RKO (cell line): ENCODE data around the gene EXOSC5.
"Not testable (repeated sequence)": the region's sequence is repeated elsewhere in the genome, so short reads cannot be mapped to it uniquely, and the experiment has no call there.

Experiments
- DNase-seq: peaks from one replicate; pipeline ENCODE4 v3.0.0-alpha.2; 2016; ENCODE audit warnings: low spot score

Gene EXOSC5

GRCh38 chr19:41405776-41406175 is 8.6 kb upstream of the EXOSC5 start:
- no peak for DNase-seq

- no peak for DNase-seq
These were observed 6.2 kb upstream of the EXOSC5 start for GRCh38 chr19:41403181-41403970.

- no peak for DNase-seq
These were observed 4.9 kb upstream of the EXOSC5 start for GRCh38 chr19:41402010-41402409.

DNA sequence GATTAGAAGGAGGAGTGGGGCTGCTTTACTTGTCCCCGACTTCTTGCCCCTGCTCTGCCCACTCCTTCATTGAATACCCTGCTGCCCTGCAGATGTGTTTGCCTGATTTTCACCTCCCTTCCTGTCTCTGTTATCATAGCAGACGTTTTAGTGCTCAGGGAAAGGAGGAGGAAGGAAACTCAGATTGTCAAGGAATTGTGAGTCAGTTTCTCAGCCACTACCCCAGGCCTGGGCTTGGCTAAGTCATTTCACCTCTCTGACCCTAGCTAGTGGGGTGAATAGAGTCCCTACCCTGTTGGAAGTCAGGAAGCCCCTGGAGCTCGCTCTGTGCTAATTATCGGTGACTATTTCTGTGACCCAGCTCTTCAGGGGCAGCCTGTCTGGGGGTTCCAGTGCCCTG is 4.3 kb upstream of the EXOSC5 start:
- DNase-seq, result no peak

DNA sequence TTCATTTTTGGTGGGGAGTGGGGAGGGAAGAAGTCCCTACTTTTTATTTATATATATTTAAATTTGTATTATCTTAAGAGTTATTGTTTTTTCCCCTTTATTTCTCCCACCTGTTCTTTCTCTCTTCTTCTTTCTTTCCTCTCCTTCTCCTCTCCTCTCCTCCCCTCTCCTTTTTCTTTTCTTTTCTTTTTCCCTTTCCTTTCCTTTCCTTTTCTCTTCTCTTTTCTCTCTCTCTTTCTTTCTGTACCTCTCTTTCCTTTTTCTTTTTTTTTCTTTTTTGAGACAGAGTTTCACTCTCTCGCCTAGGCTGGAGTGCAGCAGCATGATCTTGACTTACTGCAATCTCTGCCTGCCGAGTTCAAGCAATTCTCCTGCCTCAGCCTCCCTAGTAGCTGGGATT is 2.4 kb upstream of the EXOSC5 start:
- no peak for DNase-seq

- DNase-seq, result no peak
These were observed 1.9 kb upstream of the EXOSC5 start for GRCh38 chr19:41399091-41399490.

- no peak for DNase-seq
These were observed 1.4 kb upstream of the EXOSC5 start for GRCh38 chr19:41398598-41398997.

DNA sequence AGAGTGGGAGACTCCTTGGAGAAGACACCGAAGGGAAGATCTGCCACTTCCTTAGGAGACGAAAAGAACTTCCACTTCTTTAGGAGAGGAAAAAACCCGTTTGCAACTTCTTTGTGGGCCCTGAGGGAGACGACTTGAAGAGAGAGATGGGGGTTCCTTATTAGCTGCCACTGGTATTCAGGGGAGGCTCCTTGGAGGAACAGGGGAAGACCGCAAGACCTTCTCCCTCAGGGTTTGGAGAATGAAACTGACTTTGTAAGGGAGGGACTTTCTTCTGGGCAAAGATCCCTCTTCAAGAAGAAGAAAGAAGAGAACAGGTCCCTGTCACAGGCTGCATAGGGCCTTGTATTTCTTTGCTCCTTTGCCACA is 875 bp upstream of the EXOSC5 start:
- peak; percentile 18 for DNase-seq

- no peak for DNase-seq
These were observed 1.8 kb downstream of the EXOSC5 start for GRCh38 chr19:41395355-41395754.

DNA sequence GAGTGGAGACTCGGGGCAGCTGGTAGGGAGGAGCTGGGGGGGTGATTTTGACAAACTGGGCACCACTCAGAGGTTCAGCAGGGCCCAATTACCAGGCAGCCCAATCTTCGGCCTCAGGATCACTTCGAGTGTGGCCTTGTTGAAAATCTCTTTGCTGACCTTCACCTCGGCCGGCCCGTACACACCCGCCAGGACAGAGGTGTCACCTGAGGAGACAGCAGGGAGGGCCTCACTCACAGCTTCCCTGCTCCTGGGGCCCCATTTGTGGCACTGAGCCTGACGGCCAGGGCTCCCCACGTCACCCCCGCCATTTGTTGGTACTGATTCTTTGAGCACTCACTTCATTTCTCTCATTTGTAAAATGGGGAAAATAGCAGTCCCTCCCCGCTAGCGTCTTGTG is 4.4 kb downstream of the EXOSC5 start:
- no peak for DNase-seq

DNA sequence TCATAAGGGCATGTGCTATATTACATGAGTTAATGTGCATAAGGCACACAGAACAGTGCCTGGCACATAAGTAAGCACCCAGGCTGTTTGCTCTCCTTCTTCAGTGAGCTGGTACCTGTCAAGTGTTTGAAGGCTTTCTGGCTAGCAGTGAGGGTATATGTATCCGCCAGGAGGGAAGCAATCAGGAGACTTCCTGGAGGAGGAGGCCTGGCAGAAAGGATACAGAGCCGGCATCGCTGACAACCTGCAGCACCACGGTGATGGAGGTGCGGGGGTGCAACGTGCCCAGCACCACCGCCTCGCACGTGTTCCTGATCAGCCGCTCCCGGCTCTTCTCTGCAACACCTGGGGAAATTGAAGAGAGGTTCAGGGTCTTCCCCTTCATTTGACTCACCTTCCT is 5.5 kb downstream of the EXOSC5 start:
- DNase-seq, result no peak

- DNase-seq, result no peak
These were observed 10.7 kb downstream of the EXOSC5 start for GRCh38 chr19:41386442-41386841.

DNA sequence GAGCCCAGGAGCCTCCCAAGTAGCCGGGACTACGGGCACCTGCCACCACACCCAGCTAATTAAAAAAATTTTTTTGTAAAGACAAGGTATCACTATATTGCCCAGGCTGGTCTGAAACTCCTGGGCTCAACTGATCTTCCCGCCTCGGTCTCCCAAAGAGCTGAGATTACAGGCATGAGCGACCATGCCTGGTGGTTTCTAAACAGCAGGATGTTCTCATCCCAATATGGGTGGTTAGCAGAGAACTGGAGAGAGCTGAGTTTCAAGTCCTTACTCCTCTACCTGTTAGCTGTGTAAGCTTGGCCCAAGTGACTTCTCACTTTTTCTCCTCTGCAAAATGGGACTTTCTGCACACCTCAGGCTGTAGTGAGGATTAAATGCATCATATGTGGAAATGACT is 12.8 kb downstream of the EXOSC5 start:
- DNase-seq, result no peak

GRCh38 chr19:41381536-41381935 is 15.6 kb downstream of the EXOSC5 start:
- not testable (repeated sequence) for DNase-seq

DNA sequence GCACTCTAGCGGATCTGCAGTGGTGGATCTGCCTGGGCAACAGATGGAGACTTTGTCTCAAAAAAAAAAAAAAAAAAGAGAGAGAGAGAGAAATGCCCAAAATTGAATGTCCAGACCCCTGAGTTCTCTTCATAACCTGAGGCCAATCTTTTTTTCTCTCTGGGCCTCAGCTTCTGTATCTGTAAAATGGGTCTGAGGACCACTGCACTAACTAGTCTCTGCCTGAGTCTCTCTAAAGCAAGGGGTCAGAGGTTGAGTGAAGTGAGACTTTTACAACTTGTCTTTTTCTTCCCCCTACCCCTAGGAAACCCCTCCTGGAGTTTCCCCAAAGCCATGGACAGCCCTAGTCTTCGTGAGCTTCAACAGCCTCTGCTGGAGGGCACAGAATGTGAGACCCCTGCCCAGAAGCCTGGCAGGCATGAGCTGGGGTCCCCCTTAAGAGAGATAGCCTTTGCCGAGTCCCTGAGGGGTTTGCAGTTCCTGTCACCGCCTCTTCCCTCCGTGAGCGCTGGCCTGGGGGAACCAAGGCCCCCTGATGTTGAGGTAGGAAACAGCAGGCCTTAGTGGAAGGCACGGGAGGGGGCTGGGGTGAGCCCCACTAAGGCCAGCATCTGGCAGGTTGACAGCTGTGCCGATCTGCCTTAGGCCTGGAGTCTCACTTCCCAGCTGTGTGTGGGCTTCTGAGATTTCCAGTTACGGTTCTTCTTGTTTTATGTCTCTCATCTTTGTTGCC is 19.0 kb downstream of the EXOSC5 start:
- no peak for DNase-seq

DNA sequence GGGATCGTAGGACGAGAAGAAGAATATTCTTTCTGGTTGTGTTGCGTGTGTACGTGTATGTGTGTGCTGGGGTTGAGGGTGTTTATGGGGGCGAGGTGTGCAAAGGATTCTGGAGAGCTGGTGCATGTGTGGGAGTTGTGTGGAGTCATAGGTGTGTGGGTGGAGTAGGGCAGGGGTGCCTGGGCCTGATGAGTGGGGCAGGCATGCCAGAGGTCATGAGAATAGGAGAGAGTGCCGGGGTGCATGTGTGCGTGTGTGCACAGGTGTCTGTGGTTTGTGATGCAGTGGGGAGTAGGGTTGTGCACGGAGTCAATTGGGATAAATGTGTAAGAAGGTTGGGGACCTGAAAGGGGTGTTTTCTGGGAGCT is 20.2 kb downstream of the EXOSC5 start:
- no peak for DNase-seq

GRCh38 chr19:41376241-41376997 is 20.7 kb downstream of the EXOSC5 start, which contains the start of gene TMEM91:
Gene TMEM91 (plus strand): TSS chr19:41376533. CDS start chr19:41378310, 1,777 bp downstream.
- DNase-seq, result no peak

- DNase-seq, result no peak
These were observed 23.2 kb downstream of the EXOSC5 start for GRCh38 chr19:41373993-41374392.

GRCh38 chr19:41372501-41372900 is 24.7 kb downstream of the EXOSC5 start:
- no peak for DNase-seq

- DNase-seq, result no peak
These were observed 25.6 kb downstream of the EXOSC5 start for GRCh38 chr19:41371541-41371940.

- not testable (repeated sequence) for DNase-seq
These were observed 26.0 kb downstream of the EXOSC5 start for GRCh38 chr19:41371119-41371518.

DNA sequence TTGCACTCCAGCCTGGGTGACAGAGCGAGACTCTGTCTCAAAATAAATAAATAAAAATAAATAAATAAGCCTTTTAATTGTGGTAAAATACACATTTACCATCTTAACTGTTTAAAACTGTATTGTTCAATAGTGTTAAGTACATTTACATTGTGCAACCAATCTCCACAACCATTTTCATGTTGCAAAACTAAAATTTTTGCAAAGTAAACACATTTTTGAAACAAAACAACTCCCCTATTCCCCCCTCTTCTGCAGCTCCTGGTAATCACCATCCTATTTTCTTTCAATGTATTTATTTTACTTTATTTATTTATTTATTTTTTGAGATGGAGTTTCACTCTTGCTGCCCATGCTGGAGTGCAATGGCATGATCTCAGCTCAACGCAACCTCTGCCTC is 27.4 kb downstream of the EXOSC5 start:
- DNase-seq, result no peak

- peak; percentile 76 for DNase-seq
These were observed 29.3 kb downstream of the EXOSC5 start for GRCh38 chr19:41367848-41368301.
